ENCODE results near the gene AFDN. TPM values are rescaled to one million over a fixed set of nuclear protein-coding genes. Genes with fewer than 3 reads are reported as not detected.

AFDN gene
- total and polyA plus RNA-seq, 3 donors from 2014 or later: 87.6 to 333 (median 291) TPM

DNA sequence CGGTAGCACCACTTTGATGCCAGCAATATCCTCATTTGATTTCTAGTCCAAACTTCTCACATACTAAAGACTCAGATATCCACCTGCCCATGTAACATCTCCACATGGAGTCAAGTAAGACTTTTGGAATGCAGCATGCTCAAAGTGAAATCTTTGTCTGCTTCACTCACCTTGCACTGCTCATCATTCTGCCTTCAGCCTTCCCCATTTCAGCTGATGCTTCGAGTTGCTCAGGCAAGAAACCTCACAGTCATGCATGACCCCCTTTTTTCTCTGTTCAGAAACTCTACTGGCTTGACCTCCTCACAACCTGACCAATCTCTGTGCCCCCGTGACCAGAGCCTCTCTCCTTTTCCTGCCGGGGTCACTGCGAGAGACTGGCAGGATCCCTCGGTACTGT lies 129.8 kb downstream of the AFDN start:
- TF ChIP-seq, protein P1, sequence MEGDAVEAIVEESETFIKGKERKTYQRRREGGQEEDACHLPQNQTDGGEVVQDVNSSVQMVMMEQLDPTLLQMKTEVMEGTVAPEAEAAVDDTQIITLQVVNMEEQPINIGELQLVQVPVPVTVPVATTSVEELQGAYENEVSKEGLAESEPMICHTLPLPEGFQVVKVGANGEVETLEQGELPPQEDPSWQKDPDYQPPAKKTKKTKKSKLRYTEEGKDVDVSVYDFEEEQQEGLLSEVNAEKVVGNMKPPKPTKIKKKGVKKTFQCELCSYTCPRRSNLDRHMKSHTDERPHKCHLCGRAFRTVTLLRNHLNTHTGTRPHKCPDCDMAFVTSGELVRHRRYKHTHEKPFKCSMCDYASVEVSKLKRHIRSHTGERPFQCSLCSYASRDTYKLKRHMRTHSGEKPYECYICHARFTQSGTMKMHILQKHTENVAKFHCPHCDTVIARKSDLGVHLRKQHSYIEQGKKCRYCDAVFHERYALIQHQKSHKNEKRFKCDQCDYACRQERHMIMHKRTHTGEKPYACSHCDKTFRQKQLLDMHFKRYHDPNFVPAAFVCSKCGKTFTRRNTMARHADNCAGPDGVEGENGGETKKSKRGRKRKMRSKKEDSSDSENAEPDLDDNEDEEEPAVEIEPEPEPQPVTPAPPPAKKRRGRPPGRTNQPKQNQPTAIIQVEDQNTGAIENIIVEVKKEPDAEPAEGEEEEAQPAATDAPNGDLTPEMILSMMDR (IDR thresholded peaks at IDR 0.05): no peak
- no peak for TF ChIP-seq POLR2A (IDR thresholded peaks at IDR 0.05)
- Histone ChIP-seq H3K4me1 (no peaks in the 10 kb centered on the region), H3K36me3 (ENCODE audit: low read depth, missing control alignments) (no peaks in the 10 kb centered on the region), H3K27me3 (no peaks in the 10 kb centered on the region), H3K27ac (no peak overlapping the region), H3K4me3 (no peak overlapping the region), H3K9me3 (no peaks in the 10 kb centered on the region)
- intact Hi-C loops (cut with DNase I; ENCODE audit: low total_unique reads): no loop called here
- WGBS, 2 donors: 91 to 96% methylated on average over 2 to 6 of the region's 6 CpGs
- no peak for DNase-seq

DNA sequence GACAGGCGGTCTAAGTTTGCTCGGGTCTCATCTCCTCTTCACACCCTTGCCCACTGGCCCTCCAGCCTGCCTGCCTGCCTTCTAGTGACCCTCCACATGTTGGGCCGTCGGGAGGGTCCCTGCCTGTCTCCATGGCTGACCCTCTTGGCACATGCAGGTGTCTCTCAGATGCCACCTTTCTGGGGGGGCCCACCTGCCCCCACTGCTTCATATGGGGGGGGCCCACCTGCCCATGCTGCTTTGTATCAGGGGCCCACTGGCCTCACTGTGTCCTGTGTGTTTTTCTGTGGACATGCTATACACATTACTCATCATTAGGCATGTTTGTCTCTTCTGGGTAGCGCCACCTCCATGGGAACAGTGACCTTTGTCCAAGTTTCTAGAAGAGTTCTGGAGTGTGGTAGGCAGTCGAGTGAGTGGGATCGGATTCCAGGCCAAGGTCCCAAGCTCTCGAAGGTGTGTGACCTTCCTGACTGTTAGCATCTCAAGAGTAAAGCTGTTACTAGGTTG lies 130.3 kb downstream of the AFDN start:
- Histone ChIP-seq H3K4me3 (no peak overlapping the region), H3K27me3 (no peaks in the 10 kb centered on the region), H3K27ac (no peak overlapping the region), H3K4me1 (no peaks in the 10 kb centered on the region), H3K9me3 (no peaks in the 10 kb centered on the region), H3K36me3 (ENCODE audit: low read depth, missing control alignments) (no peaks in the 10 kb centered on the region)
- intact Hi-C loops (cut with DNase I; ENCODE audit: low total_unique reads): no loop called here
- TF ChIP-seq, protein P1 (IDR thresholded peaks at IDR 0.05): no peak
- no peak for TF ChIP-seq POLR2A (IDR thresholded peaks at IDR 0.05)
- WGBS, 2 donors: 92 to 94% methylated on average over 8 of the region's 8 CpGs
- no peak for DNase-seq

DNA sequence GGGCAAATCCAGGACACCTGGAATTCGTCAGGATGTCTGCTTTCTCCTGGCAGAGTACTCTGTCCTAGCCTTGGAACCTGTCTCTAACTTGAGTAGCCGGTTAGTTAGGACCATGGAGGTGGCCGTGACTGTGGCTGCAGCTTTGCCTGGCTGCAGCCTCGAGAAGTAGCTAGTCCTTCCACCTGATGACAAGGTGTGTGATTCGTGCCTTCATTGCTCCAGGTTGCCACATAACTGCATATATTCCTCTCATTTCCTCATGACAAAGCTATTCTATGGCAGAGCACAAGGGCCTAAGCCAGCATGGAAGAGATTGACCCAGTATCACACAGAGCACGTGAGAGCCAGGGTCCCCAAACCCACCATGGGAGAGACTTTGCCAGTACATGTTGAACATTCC lies 130.9 kb downstream of the AFDN start:
- 92 to 95% methylated on average over 6 of the region's 6 CpGs for WGBS, 2 donors
- H3K4me1 ChIP-seq: no peaks in the 10 kb centered on the region
- no peak overlapping the region for H3K4me3 ChIP-seq
- H3K36me3 ChIP-seq (ENCODE audit: low read depth, missing control alignments): no peaks in the 10 kb centered on the region
- H3K27me3 ChIP-seq: no peaks in the 10 kb centered on the region
- intact Hi-C loops (cut with DNase I; ENCODE audit: low total_unique reads): no loop called here
- H3K27ac ChIP-seq: no peak overlapping the region
- TF ChIP-seq POLR2A (IDR thresholded peaks at IDR 0.05): no peak
- TF ChIP-seq, protein P1 (IDR thresholded peaks at IDR 0.05): no peak
- DNase-seq: no peak
- H3K9me3 ChIP-seq: no peaks in the 10 kb centered on the region

DNA sequence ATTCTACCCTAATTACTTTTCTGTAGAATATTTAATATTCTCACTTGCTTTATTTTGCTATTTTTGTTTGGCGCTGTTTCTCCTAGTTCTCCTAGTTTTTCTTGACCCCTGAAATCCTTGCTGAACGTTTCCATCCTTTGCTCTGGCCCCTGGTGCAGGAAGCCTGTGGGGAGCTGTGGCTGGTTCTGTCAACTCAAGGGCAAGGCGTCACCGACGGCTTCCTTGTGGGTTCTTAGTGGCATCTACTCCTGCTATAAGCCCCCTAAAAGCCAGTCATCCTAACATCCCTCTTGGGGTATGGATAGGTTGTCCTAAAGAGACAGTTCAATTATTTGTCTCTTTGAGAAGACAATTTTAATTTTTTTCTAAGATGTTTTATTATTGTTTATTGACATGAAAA lies 133.9 kb downstream of the AFDN start:
- Histone ChIP-seq H3K4me3 (no peak overlapping the region), H3K27ac (no peak overlapping the region), H3K27me3 (no peaks in the 10 kb centered on the region), H3K9me3 (no peaks in the 10 kb centered on the region), H3K36me3 (ENCODE audit: low read depth, missing control alignments) (no peaks in the 10 kb centered on the region), H3K4me1 (peaks cover 4% of the 10 kb centered on the region)
- no peak for DNase-seq
- TF ChIP-seq, protein P1 (IDR thresholded peaks at IDR 0.05): no peak
- TF ChIP-seq POLR2A (IDR thresholded peaks at IDR 0.05): no peak
- intact Hi-C loops (cut with DNase I; ENCODE audit: low total_unique reads): no loop called here
- WGBS, 2 donors: 87 to 89% methylated on average over 5 of the region's 5 CpGs

DNA sequence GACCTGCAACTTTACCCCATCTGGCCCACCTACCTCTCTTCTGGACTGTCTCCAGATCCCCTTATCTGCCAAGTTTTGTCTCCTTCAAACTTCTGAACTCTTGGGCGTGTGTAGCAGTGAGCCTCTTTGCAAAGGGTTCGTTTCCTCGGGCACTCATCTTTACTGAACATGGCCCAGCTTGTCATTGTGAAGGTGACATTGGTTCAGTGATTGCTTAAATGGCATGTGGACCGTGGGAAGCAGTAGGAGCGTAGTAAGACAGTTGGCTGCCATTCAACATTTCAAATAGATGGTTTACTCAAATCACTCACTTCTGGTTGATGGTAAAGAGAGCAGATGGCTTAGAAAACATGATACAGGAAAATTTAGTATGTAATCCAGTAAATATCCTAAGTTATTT lies 136.0 kb downstream of the AFDN start:
- WGBS, 2 donors: 60 to 76% methylated on average over 5 of the region's 5 CpGs
- DNase-seq: no peak
- H3K36me3 ChIP-seq (ENCODE audit: low read depth, missing control alignments): no peaks in the 10 kb centered on the region
- TF ChIP-seq, protein P1 (IDR thresholded peaks at IDR 0.05): no peak
- no peak for TF ChIP-seq POLR2A (IDR thresholded peaks at IDR 0.05)
- no peaks in the 10 kb centered on the region for H3K9me3 ChIP-seq
- peaks cover 10% of the 10 kb centered on the region for H3K4me1 ChIP-seq
- H3K4me3 ChIP-seq: no peak overlapping the region
- no peak overlapping the region for H3K27ac ChIP-seq
- H3K27me3 ChIP-seq: no peaks in the 10 kb centered on the region
- intact Hi-C loops (cut with DNase I; ENCODE audit: low total_unique reads): no loop called here
